SU-DHL-6 (cell line): ENCODE measurements around the gene MIER3.

Experiments used
- H2AFZ ChIP-seq: fragments of 200-600 bp; sonication (generic); 2 replicates; pipeline ENCODE4 v1.6.1; 2014; ENCODE audit warnings: low read depth, mild to moderate bottlenecking, moderate library complexity, mixed read lengths, antibody characterized with exemption, low read length; ENCODE audit not compliant: severe bottlenecking
- H3F3A ChIP-seq: fragments of 200-600 bp; shearing (Covaris generic); 2 replicates; pipeline ENCODE4 v1.6.0; 2016; ENCODE audit warnings: antibody characterized with exemption, mild to moderate bottlenecking; ENCODE audit not compliant: insufficient read depth
- H3K27ac ChIP-seq: fragments of 200-600 bp; sonication (generic); 2 replicates; pipeline ENCODE4 v1.5.1; 2016; ENCODE audit warnings: low read depth, mild to moderate bottlenecking, low read length, moderate library complexity, mixed read lengths
- H3K27me3 ChIP-seq: fragments of 200-600 bp; sonication (generic), shearing (Covaris generic); 2 replicates; pipeline ENCODE4 v1.6.0; 2014; ENCODE audit warnings: mild to moderate bottlenecking, low read length
- H3K36me3 ChIP-seq: fragments of 200-600 bp; sonication (generic); 2 replicates; pipeline ENCODE4 v1.6.1; 2014; ENCODE audit warnings: mild to moderate bottlenecking, low read length, mixed read lengths
- H3K4me2 ChIP-seq: fragments of 300-600, 200-600 bp; shearing (Covaris generic), sonication (generic); 2 replicates; pipeline ENCODE4 v1.6.0; 2014; ENCODE audit warnings: low read length, low read depth, mild to moderate bottlenecking; ENCODE audit not compliant: poor library complexity, severe bottlenecking
- H3K4me3 ChIP-seq: fragments of 200-600 bp; sonication (generic); 2 replicates; pipeline ENCODE4 v1.5.1; 2014; ENCODE audit warnings: antibody characterized with exemption, low read length, mild to moderate bottlenecking, mixed read lengths; ENCODE audit not compliant: insufficient read depth, poor library complexity, severe bottlenecking
- H3K79me2 ChIP-seq: fragments of 200-600 bp; sonication (generic); 2 replicates; pipeline ENCODE4 v1.6.1; 2014; ENCODE audit warnings: mild to moderate bottlenecking, low read length, moderate library complexity; ENCODE audit not compliant: insufficient read depth
- H3K9ac ChIP-seq: fragments of 200-600 bp; sonication (generic); 2 replicates; pipeline ENCODE4 v1.7.0; 2014; ENCODE audit warnings: mild to moderate bottlenecking, low read length
- H3K9me2 ChIP-seq: fragments of 200-600 bp; sonication (generic); replicated peaks from 2 replicates; pipeline ENCODE4 v1.6.1; 2014; ENCODE audit warnings: low read length; ENCODE audit not compliant: insufficient read depth
- H3K9me3 ChIP-seq: fragments of 200-600 bp; sonication (generic); 2 replicates; pipeline ENCODE4 v1.6.1; 2014; ENCODE audit warnings: low read length, mixed read lengths; ENCODE audit not compliant: insufficient read depth
- H4K20me1 ChIP-seq: fragments of 200-600 bp; sonication (generic); 2 replicates; pipeline ENCODE4 v1.6.1; 2014; ENCODE audit warnings: low read depth, mild to moderate bottlenecking, antibody characterized with exemption, low read length, moderate library complexity, mixed read lengths
- CTCF ChIP-seq: fragments of 200-600 bp; sonication (generic); IDR thresholded peaks from one replicate; pipeline ENCODE4 v1.5.1; 2017; ENCODE audit warnings: antibody characterized with exemption, mild to moderate bottlenecking, low read length, moderate library complexity; ENCODE audit not compliant: insufficient read depth, poor library complexity, severe bottlenecking
- EZH2phosphoT487 ChIP-seq: fragments of 200-600 bp; sonication (generic), shearing (Covaris generic); conservative IDR thresholded peaks from 2 replicates; pipeline ENCODE4 v1.6.1; 2018; ENCODE audit warnings: mild to moderate bottlenecking, antibody characterized with exemption, low read length, moderate library complexity, mixed read lengths

The MIER3 gene

DNA sequence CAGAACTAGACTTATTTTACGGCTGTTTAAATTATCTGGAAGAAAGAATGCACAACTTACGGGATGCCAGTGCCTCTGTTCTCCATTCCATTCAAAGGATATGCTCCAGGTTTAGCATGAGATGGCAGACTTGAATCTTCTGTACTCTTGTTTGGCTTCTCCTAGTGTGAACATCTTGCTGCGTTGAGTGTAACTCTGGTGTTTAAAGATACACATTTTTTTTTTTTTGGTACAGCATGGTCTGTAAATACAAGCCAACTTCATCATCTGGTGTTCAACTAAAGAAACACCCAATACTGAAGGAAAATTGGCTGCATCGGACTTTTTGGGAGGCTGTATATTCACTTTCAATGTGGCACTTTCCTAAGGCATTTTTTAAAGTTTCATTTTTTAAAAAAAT is 7.4 kb upstream of the MIER3 start:
- H4K20me1 ChIP-seq = no peaks in the 10 kb centered on the region
- no peaks in the 10 kb centered on the region for H3K79me2 ChIP-seq
- no peaks in the 10 kb centered on the region for H3K9me2 ChIP-seq
- no peak overlapping the region for H3K4me3 ChIP-seq
- H2AFZ ChIP-seq = no peak overlapping the region
- TF ChIP-seq CTCF (no peak), EZH2phosphoT487 (no peak)
- H3F3A ChIP-seq = no peaks in the 10 kb centered on the region
- no peak overlapping the region for H3K27ac ChIP-seq
- H3K27me3 ChIP-seq = no peaks in the 10 kb centered on the region
- no peaks in the 10 kb centered on the region for H3K9me3 ChIP-seq
- no peak overlapping the region for H3K9ac ChIP-seq
- no peaks in the 10 kb centered on the region for H3K36me3 ChIP-seq
- H3K4me2 ChIP-seq = no peak overlapping the region

GRCh38 chr5:56958595-56958994 is 6.7 kb upstream of the MIER3 start:
- no peaks in the 10 kb centered on the region for H3K79me2 ChIP-seq
- no peaks in the 10 kb centered on the region for H3F3A ChIP-seq
- no peaks in the 10 kb centered on the region for H3K36me3 ChIP-seq
- H4K20me1 ChIP-seq = no peaks in the 10 kb centered on the region
- H2AFZ ChIP-seq = no peak overlapping the region
- TF ChIP-seq CTCF = no peak
- TF ChIP-seq EZH2phosphoT487 = no peak
- no peak overlapping the region for H3K4me3 ChIP-seq
- H3K9ac ChIP-seq = no peak overlapping the region
- H3K9me3 ChIP-seq = no peaks in the 10 kb centered on the region
- H3K4me2 ChIP-seq = no peak overlapping the region
- no peaks in the 10 kb centered on the region for H3K9me2 ChIP-seq
- H3K27me3 ChIP-seq = no peaks in the 10 kb centered on the region
- no peak overlapping the region for H3K27ac ChIP-seq

- no peak overlapping the region for H3K4me2 ChIP-seq
- H3K36me3 ChIP-seq = no peaks in the 10 kb centered on the region
- no peaks in the 10 kb centered on the region for H3K9me3 ChIP-seq
- no peaks in the 10 kb centered on the region for H3K9me2 ChIP-seq
- no peaks in the 10 kb centered on the region for H4K20me1 ChIP-seq
- H3K4me3 ChIP-seq = no peak overlapping the region
- no peaks in the 10 kb centered on the region for H3F3A ChIP-seq
- H3K27me3 ChIP-seq = no peaks in the 10 kb centered on the region
- no peak overlapping the region for H3K9ac ChIP-seq
- H3K27ac ChIP-seq = no peak overlapping the region
- H3K79me2 ChIP-seq = peaks cover 5% of the 10 kb centered on the region; the same call in 1 of the 2 replicates
- TF ChIP-seq EZH2phosphoT487 = no peak
- TF ChIP-seq CTCF = no peak
- no peak overlapping the region for H2AFZ ChIP-seq
Observed at GRCh38 chr5:56954262-56954661, 2.3 kb upstream of the MIER3 start.
